ENCODE results near the gene SUPT3H. TPM values are rescaled to one million over a fixed set of nuclear protein-coding genes. Genes with fewer than 3 reads are reported as not detected.

Gene SUPT3H
- total and polyA plus RNA-seq, 2 of the 8 experiments (the other 6 are each of a cell fraction or from before 2014, with no cell fraction given) = 18.8 to 23.0 TPM

DNA sequence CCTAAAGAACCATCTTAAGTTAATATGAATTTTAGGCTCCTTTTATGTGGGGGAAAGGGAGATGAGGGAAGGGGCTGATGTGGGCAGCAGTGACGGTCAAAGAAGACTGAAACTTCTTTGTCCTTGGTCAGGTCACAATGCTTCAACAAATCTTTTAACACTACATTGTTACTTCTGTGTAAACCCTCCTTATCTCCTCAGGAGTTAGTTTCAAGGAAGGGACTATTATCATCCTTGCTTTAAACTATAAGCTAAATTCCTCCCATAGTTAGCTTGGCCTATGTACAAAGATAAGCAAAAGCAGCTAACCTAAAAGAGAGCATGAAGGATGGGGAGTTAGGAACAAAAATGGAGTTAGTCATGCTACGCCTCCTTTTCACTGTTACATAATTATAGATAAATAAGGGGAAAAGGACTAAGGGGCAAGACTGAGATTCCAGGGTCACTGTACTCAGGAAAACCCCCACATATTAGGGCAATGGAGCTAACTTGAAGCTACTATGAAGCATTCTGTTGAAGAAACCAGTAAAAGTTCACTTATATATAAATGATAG, 222.3 kb downstream of the SUPT3H start (continued):
- TF ChIP-seq SP4 (IDR thresholded peaks at IDR 0.05; ENCODE audit: low read length) = no peak
- no peak for TF ChIP-seq MAFK (IDR thresholded peaks at IDR 0.05; ENCODE audit: low read depth, low read length)
- TF ChIP-seq RAD21 (IDR thresholded peaks at IDR 0.05 in 1 of 2, conservative IDR thresholded peaks at IDR 0.05 in 1 of 2; ENCODE audit: low read depth in 2 of 2, low read length in 2 of 2) = no peak
- TF ChIP-seq RNF2 (IDR thresholded peaks at IDR 0.05; ENCODE audit: borderline replicate concordance, low read depth, low read length, missing control alignments, poor library complexity, severe bottlenecking) = no peak
- TF ChIP-seq RXRA (IDR thresholded peaks at IDR 0.05; ENCODE audit: insufficient read depth, low read depth, low read length) = no peak
- no peak for TF ChIP-seq CREB1 (IDR thresholded peaks at IDR 0.05)
- TF ChIP-seq KDM5A (IDR thresholded peaks at IDR 0.05; ENCODE audit: low read length) = no peak
